ENCODE measurements around the gene ZC3H12D.

DNA sequence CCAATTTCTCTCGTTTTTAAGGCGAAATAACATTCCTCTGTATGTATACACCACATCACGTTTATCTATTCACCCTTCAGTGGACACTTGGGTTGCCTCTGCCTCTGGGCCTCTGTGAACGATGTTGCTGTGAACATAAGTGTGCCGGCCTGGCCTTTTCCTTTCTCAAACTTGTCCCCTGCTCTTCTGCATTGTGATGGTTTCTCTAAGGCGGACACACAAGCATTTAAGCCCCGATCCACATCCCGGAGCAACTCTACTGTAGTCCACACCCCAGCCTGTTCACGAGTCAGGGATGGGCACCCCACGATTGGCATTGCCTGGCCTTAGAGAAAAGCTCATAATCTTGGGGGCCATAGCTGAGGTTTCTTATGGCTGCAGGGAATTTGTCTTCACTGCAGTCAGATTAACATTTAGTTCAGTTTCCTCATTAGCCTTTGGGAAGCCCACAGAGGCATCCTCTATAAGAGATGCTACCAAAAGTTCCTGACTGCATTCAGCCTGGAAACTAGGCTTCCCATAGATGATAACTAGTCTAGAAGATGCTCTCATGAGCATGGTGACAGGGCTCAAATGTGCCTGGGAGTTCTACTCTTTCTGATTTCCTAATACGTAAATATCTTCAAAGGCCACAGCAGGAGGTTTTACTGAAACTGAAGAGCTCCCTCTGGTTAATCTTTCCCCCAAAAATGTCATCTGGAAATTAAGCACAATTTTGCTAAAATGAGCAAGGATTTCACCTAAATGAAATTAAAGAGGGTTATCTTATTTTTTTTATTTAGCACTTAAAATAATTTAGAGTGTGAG, 762 bp downstream of the ZC3H12D start:
- no peak for TF ChIP-seq HNF4G (IDR thresholded peaks at IDR 0.05; ENCODE audit: borderline replicate concordance, low read depth, low read length)
- no peak for TF ChIP-seq HNF4G (CRISPR knock-in tag; IDR thresholded peaks at IDR 0.05; ENCODE audit: borderline replicate concordance, low read depth)
- TF ChIP-seq, protein P1, sequence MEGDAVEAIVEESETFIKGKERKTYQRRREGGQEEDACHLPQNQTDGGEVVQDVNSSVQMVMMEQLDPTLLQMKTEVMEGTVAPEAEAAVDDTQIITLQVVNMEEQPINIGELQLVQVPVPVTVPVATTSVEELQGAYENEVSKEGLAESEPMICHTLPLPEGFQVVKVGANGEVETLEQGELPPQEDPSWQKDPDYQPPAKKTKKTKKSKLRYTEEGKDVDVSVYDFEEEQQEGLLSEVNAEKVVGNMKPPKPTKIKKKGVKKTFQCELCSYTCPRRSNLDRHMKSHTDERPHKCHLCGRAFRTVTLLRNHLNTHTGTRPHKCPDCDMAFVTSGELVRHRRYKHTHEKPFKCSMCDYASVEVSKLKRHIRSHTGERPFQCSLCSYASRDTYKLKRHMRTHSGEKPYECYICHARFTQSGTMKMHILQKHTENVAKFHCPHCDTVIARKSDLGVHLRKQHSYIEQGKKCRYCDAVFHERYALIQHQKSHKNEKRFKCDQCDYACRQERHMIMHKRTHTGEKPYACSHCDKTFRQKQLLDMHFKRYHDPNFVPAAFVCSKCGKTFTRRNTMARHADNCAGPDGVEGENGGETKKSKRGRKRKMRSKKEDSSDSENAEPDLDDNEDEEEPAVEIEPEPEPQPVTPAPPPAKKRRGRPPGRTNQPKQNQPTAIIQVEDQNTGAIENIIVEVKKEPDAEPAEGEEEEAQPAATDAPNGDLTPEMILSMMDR (CRISPR knock-in tag; IDR thresholded peaks at IDR 0.05), result no peak

All from HepG2 (cell line).